Stimulated activated CD4-positive, alpha-beta T cell treated with anti-CD3 and anti-CD28 coated beads, Interleukin-4, amount 100 ng/mL, for 48 hours (primary cell): Measurements from ENCODE around the gene TRAP1.

ENCODE experiments used
- DNase-seq, 2 donors: peaks; one replicate each; pipeline ENCODE4 v3.0.0-alpha.2; 2020; ENCODE audit warnings: low read depth in 2 of 2

TRAP1 gene

DNA sequence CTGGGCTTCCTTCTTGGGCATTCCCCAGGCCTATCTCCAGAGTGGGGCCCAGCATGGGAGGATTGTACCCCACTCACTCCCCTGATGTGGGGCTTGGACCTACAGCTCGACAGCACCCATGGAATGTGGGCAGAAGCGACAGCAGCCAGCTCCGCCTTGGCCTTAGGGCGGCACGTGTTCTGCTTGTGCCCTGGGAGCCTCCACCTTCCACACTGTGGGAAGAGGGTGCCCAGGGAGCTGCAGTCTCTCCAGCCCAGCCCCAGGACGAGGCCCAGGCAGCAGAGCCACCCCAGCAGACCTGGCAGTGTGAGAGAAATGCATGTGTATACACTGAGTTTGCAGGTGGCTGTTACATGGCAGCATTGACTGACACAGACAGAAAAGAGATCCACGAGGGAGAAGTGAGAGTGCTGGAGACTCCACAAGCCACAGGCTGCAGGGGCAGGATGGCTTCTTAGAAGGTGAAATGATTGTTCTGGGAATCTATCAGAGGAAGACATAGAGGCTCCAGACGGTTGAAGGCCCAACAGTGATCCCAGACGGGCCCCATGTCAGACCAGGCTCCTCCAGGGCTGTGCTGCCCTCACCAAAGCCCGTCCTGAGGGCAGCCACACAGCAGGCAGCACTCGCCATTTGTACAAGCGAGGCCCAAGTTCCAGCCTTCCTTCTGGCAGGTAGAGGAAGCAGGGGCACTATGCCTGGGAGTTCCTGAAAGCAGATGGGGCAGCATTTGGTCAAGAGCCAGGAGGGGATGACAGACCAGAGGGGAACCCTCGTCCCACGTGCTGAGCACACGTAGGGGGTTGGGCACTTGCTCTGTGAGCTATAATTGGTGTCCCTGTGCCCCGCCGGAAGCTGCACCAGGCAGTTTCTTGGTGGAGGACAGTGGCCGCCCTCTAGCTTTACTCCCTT lies 65.6 kb downstream of the TRAP1 start:
- no peak for DNase-seq

DNA sequence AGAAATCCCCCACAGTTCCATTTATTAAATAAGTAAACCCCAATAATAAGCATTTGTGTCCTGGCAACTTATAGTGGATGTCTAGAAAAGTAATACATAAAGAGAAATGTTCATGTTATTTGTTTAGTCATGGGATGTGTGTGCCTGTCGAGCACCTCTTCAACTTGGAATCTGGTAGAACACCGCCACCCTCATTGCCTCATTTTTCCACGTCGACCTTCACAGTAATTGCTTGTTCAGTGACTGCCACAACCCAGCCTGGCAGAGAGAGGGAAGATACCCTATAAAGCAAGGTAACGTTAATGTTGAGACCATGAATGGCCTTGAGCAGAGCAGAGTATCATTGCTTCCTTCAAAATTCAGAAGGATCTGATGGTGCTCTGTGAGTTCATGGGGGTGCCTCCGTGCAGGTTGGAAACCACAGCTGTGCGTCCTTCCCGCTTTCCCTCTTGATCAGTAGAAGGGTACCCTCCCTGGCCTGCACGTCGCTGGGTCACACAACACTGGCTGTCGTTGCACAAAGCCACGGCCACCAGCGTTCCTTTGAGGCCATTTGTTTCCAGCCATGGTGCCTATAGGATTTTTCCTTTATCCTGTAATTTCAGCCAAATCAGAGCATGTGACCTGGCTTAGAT lies 66.6 kb downstream of the TRAP1 start:
- no peak for DNase-seq

DNA sequence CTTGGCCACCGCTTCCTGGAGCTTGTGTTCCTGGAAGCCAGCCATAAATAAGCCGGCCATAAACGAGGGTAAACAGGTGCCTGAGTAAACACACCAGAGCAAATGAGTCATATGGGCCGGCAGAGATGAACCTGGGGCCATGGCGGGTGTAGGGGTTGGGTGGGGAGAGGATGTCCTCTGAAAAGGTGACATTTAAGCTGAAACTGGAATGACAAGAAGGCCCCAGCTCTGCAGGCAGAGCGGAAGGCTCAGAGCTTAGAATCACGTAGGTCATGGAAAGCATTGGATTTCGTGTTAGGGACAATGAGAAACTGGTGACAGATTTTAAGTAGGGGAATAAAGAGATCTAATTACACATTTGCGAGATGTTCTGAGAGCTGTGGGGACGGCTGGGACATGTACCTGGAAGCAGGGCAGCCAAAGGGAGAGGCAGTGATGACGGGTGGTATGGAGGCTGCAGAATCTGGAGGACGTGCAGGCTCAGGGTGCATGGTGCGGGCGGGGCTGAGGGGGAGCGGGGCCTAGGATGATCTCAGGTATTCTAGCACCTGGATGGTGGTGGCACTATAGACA lies 70.9 kb downstream of the TRAP1 start:
- DNase-seq = no peak

DNA sequence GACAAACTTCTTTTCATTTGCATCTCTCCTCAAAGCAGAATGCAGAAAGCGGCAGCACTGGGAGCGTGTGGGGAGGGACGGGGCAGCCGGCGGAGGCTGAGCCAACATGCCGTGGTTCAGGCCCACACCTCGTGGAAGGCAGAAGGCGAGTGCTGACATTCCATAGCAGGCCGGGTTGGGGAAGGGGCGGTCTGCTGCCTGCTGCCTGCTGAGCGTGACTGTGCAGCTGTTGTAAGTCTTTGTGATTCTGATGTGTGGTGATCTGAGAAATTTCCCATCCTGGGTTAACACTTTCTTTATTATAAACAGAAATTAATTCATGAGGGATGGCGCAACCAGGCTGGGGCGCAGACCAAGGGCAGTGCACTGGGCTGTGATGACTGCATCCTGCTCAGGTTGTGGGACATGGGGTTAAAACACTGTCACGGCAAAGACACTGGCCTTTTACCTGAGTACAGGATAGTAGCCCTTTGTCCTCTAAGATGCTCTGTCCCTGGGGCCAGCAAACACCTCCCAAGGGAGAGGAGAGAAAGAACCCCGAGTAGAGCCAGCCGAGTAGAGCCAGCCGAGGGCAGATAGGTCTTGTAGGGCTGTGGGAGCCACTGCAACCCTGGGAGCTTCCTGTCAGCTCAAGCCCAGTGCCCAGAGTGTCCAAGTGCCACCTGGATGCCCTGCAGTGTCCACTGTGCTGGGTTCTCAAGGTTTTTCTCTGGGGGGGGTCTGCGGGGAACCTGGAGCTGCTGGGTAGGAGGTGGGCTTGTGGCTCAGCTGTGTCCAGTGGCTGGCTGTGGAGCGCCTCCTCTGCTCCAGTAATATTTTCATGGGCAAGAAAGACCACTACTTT lies 71.6 kb downstream of the TRAP1 start:
- DNase-seq = no peak

DNA sequence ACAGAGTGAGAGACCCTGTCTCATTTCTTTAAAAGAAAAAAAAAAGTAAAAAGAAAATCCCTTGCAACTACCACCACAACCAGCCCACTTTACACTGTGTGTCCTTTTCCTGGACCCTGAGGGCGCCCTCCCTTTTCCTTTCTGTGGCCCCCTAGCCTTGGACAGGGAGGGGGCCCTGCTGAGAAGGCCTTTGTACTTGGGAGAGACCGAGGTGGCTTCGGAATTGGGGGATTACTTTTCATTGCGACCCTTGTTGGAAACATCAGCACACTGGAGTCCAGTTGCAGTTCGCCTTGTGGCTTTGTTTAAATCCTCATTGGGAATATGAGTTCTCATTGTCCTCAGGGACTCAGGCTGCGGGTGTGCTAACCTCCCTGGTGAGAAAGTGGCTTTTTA lies 72.2 kb downstream of the TRAP1 start:
- DNase-seq = no peak

DNA sequence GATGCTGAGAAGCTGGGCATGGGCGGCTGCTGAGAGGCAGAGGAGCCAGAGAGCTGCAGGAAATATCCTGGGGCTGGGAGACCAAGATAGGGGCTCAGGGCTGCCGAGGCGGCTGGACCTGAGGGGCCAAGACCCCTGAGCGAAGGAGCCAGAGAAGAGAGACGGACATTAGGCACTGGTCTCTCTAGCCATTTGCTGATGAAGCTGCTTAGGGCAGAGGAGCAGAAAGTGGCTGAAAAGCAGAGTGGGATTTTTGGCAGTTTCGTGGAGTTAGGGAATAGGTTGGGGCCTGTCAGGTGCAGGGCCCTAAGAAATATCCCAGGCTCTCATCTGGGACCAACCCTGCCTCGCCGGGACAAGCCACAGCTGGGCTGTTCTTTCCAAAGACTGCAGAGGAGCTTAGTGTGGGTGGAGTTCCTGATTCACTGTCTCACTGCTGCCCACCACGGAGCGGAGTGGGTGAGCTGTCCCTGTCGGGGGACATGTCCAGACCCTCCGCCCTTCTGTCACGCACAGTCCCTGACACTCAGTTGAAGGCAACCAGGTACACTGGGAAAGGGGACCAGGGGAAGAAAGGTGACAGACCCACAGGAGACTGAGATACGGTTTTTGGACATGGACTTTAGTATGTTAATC lies 74.1 kb downstream of the TRAP1 start:
- no peak for DNase-seq

DNA sequence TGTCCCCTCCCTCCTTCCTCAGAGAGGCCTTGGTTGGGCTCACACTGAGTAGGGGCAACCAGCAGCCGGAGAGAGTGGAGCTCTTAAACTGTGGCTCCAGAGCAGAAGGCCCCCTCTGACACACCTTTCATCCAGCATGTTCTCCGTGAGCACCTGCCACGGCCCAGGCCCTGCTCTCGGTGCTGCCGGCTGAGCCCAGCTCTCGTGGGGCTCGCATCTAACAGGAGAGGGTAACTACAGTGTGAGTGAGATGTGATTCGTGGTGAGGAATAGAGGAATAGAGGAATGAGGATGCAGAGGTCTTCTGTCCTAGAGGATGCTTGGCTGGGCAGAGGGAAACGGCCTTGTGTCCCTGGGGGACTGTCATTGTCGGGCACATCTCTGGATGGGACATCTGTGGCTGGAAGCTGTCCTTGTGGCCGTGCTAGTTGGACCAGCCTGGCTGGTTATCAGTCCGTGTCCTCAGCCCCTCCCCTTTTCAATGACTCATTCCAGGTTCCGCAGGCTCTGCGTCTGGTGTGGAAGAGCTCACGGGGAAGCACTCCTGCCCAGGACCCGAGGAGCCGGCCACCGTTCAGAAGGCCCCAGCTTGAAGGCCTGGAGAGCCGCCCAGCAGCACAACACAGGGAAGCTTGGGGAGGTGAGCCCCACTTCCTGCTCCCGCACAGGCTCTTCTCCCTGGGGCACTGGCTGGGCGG lies 74.8 kb downstream of the TRAP1 start:
- DNase-seq = no peak

DNA sequence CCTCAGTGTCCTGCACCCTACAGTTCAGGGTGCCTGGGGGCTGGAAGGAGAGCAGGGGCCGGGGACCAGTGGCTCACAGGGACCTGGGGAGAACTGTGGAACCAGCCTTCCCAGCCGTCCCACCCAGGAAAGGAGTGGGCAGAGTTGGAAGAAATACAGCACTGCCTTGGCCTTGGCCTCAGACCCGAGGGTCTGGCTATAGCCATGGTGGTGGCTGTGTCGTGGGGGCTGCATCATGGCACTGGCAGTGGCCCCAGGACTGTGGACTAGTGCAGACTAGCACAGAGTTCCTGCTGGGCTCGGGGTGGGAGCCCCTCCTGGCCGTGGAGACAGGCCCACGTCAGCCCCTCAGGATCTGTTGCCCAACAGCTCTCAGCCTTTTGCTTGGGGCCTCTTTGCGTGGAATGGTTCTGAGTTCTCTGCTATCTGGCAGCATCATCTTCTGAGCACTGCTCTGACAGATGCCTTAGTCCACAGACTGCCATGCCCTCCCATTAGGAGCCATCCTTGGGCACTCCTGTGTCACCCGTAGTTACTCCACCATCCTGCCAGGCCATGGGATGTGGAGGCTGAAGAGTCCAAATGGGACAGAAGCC lies 75.4 kb downstream of the TRAP1 start:
- no peak for DNase-seq

DNA sequence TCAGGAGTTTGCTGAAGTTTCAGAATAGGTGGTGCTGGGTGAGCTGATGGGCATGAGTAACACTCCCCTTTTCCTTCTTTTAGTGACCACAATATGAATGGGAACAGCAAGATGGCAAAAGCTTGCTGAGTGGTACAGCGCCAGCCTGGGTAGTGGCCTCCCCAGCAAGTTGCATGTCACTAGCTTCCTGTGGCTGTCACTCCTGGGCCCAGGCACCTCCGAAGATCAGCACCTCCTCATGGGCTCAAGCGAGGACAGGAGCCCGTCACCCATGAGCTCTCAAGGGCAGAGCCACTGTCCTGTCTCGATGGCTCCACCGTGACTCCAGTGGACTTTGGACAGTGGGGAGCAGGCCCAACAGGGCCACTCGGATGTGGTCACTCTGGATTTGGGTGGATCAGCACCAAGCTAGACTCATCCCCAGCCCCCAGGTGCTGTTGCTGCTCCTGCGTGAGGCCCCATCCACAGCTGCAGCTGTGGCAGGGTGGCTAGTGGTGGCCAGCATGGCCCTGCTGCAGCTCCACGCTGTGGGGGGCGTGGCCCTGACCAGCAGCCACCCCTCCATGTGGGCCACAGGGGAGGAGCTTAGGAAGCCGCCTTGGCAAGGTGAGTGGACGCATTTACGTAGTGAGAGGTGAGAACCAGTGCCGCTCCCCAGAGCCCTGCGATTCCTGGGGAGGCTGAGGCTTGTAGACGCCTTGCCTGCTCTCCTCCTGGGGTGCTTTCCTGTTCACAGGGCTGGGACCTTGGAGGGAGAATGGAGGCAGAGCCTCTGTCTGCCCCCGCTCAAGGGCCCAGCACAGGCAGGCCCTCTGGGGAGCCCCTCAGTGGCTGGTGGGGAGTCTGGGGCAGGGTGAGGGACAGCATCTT lies 76.5 kb downstream of the TRAP1 start:
- no peak for DNase-seq

DNA sequence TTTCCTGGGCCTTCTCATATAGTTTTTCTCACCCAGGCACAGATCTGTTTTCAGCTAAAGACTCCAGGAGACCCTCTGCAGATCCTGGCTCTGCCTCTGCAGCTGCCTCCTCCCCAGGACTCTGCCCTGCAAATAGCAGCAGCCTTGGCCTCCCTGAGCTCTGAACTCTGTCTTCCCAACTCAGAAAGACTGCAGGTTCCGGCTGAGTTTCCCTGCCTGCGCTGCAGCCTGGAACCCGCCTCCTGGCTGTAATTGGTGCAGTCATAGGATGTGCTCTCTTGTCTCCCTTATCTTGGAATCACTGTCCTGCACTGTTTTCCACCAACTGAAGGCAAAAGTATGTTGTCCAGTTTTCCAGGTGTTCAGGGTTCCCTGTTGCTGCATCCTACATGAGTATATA lies 77.1 kb downstream of the TRAP1 start:
- no peak for DNase-seq

DNA sequence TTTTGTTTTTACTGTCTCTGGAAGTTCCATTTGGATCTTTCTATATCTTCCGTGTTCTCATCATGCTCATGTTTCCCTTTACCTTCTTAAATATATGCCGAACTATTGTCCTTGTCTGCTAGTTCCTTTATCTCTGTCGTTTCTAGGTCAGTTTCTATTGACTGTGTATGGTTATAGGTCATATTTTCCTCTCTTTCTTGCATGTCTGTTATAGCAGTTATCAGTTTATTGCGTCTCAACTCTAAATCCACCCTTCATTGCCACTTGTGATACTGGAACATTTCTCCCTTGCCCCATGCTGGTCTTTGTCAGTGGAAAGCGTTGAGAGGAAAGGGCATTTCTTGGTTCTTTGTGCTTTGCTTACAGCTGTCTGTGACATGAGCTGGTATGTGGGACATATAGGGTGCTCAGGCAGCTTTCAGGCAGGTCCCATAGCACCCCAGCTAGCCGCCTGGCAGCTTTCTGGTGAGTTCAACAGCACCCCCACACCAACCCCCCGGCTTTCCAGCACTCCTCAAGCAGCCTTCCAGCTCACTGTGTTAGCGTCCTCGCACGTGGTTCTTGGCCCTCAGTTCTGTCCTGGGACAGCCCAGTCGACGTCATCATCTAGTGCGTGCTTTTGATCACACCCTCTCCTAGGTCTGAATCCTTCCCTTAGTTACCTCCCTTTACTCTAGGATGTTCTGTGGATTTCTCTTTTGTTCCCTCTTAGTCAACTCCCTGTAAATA lies 78.2 kb downstream of the TRAP1 start:
- DNase-seq = no peak

DNA sequence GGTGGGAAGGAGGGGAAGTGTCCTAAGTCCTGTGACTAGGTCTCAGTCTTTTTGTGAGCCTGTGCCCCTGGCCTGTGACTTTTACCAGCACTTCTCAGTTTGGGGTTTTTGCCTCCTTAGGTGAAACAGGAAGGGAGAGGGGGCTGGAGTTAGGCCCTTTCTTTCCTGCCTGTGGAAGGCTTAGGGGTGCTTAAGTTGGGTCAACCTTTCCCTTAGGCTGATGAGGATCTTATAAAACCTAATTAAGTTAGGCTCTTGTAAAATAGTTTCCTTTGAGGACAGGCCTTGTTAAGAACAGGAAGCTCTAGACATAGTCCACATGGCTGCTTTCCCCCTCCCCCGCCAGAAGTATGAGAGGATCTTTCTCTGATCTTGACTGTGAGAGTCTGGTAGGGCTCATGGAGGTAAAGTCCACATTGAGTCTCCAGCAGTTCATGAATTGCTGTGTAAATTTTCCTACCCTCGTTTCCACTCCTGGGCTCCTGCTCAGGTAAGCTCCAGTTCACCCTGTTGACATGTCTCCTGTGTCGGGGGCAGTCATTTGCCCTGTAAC lies 79.9 kb downstream of the TRAP1 start:
- DNase-seq = peak in 1 of 2 donors; percentile 23

DNA sequence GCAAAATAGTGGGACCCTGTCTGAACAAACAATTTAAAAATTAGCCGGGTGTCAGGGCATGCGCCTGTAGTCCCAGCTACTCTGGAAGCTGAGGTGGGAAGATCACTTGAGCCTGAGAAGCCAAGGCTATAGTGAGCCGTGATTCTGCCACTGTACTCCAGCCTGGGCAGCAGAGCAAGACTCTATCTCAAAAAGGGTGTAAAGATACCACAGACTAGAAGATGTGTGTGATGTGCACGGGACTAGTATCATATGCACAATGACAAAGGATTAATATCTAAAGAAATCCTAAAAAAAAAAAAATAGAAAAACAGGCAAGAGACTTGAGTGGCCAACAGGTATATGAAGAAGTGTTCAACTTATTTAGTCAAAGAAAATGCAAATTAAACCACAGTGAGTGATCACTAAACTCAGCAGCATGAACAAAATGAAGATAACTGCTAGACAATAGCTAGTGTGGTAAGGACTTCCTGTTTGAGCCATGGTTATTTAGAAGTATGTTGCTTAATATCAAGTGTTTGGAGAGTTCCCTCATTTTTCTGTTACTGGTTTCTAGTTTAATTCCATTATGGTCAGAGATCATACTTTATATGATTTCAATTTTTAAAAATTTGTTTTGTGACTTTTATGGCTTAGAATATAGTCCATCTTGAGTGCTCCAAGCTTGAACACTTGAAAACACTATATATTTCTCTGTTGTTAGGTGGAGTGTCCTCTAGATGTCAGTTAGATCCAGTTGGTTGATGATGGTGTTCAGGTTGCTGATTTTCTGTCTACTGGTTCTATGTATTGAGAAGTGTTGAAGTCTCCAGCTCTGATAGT lies 91.2 kb downstream of the TRAP1 start:
- DNase-seq = no peak

DNA sequence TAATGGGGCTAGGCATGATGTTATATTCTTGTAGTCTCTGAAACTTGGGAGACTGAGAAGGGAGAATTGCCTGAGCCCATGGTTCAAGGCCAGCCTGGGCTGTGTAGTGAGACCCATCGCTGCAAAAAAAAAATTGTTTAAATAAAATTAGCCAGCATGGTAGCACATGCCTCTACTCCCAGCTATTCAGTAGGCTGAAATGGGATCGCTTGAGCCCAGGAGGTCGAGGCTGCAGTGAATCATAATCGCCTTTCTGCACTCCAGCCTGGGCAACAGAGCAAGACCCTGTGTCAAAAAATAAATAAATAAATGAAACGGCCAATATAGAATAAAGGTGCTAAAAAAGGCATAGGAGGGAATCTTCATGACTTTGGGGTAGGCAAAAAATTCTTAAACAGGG lies 92.0 kb downstream of the TRAP1 start:
- DNase-seq = no peak

DNA sequence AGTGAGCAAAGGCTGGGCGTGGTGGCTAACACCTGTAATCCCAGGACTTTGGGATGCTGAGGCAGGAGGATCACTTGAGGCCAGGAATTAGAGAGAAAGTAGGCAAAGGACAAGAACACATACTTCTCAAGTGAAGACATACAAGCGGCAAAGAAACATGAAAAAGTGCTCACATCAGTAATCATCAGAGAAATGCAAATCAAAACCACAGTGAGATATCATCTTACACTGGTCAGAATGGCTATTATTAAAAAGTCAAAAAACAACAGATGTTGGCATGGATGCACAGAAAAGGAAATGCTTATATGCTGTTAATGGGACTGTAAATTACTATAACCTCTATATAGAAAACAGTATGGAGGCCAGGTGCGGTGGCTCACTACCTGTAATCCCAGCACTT lies 93.7 kb downstream of the TRAP1 start:
- no peak for DNase-seq

DNA sequence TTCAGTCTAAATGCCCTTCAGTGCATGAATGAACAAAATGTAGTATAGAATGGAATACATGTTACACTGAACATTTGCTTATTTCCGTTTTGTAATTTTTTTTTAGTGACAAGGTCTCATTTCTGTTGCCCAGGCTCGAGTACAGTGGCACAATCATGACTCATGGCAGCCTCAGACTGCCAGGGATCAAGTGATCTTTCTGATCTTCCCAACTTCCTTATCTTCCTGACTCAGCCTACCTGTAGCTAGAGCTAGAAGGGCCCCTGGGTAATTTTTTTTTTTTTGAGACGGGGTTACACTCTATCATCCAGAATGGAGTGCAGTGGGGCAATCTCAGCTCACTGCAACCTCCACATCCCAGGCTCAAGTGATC lies 98.6 kb downstream of the TRAP1 start:
- no peak for DNase-seq

DNA sequence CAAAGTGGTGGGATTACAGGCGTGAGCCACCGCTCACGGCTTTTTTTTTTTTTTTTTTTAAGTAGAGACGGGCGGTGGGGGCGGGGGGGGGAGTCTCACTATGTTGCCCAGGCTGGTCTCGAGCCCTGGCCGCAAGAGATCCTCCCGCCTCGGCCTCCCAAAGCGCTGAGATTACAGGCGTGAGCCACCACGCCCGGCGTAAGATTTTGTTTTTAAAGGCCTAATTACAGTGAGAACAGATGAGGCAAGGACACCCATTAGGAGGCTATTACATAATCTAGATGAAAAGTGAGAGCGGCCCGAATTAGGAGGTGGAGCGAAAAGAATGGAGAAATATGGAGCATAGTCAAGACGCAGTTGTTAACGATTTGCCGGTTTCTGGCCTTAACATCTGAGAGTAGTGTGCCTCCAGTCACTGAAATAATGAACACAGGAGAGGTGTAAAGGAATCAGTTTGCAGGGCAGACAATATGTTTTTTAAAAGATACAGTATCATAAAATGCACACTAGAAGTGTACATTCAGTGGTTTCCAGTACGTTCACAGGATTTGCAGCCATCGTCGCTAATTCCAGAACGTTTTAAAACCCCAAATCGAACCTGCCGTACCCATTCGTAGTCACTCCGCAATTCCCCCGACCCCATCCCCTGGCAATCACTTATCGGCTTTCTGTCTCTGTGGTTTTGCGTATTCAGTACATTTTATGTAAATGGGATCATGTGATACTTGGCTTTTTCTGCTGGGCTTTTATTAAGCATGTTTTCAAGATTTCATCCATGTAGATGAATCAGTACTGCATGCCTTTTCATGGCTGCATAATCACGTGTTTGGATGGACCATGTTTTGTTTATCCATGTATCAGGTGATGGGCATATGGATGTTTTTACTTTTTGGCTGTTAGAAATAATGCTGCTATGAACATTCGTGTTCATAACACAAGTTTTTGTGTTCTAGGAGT lies 104.5 kb downstream of the TRAP1 start:
- no peak for DNase-seq
